Vagina (tissue), 2 donors: ENCODE measurements around the gene NPAS2. TPM values are rescaled to one million over a fixed set of nuclear protein-coding genes. Genes with fewer than 3 reads are reported as not detected.

Experiments used
- DNase-seq, 2 donors: peaks; one replicate each; pipeline ENCODE4 v3.0.0-alpha.2; 2017; ENCODE audit errors: extremely low spot score in 2 of 2
- H3K27ac ChIP-seq: fragments of 200-600 bp; sonication (generic); one replicate; pipeline ENCODE4 v1.5.1; 2019
- H3K27me3 ChIP-seq: fragments of 200-600 bp; sonication (generic); one replicate; pipeline ENCODE4 v1.5.1; 2019
- H3K36me3 ChIP-seq, 2 donors: fragments of 200-600 bp; sonication (generic); one replicate each; pipeline ENCODE4 v1.5.1; 2017 to 2019
- H3K4me1 ChIP-seq: fragments of 200-600 bp; sonication (generic); one replicate; pipeline ENCODE4 v1.5.1; 2019
- H3K4me3 ChIP-seq, 2 donors: fragments of 200-600 bp; sonication (generic); 1 replicate in 1 of 2; 2 replicates in 1 of 2; pipeline ENCODE4 v1.5.1; 2016 to 2019
- H3K9me3 ChIP-seq: fragments of 200-600 bp; sonication (generic); one replicate; pipeline ENCODE4 v1.5.1; 2019
- CTCF ChIP-seq, 3 experiments: fragments of 450-650 bp in 2 of 3; fragments of 200-600 bp in 1 of 3; sonication (generic) in 1 of 3; IDR thresholded peaks; one replicate each; pipeline ENCODE4 v1.5.1; 2017 to 2019; ENCODE audit warnings: antibody characterized with exemption in 3 of 3, mild to moderate bottlenecking in 2 of 3, moderate library complexity in 2 of 3
- POLR2A ChIP-seq, 2 donors: fragments of 450-650 bp; IDR thresholded peaks; one replicate each; pipeline ENCODE4 v1.6.1; 2017; ENCODE audit warnings: antibody characterized with exemption in 2 of 2, mild to moderate bottlenecking in 2 of 2, moderate library complexity in 2 of 2
- POLR2AphosphoS5 ChIP-seq, 2 donors: sonication (generic); formaldehyde crosslinking; IDR thresholded peaks; one replicate each; pipeline ENCODE4 v1.9.0; 2017; ENCODE audit warnings: antibody characterized with exemption in 2 of 2, mild to moderate bottlenecking in 2 of 2, low read depth in 1 of 2; ENCODE audit not compliant: insufficient read depth in 1 of 2
- intact Hi-C: fragments of 100-400 bp; cut with DNase I; formaldehyde crosslinking; loops from one replicate; pipeline ENCODE4 v1.15.1; 2023
- total RNA-seq: library from RNA; depleted of rRNA; stranded (reverse); fragments of >200 nt; gene quantifications from one replicate; pipeline ENCODE4 v1.2.3, GENCODE V29; 2016

NPAS2 gene
- total RNA-seq, 1 donor from 2014 or later = 37.6 TPM

GRCh38 chr2:100974712-100975520 lies 155.0 kb downstream of the NPAS2 start:
- no peak for DNase-seq
- Histone ChIP-seq H3K4me1 (no peaks in the 10 kb centered on the region), H3K27ac (no peak overlapping the region), H3K4me3 (no peak overlapping the region), H3K27me3 (no peaks in the 10 kb centered on the region), H3K9me3 (no peaks in the 10 kb centered on the region), H3K36me3 (peaks cover 0 to 9% of the 10 kb centered on the region in 2 donors)
- TF ChIP-seq POLR2AphosphoS5 (IDR thresholded peaks at IDR 0.05; ENCODE audit: insufficient read depth in 1 of 2, low read depth in 1 of 2) (no peak), POLR2A (IDR thresholded peaks at IDR 0.05) (no peak), CTCF (IDR thresholded peaks at IDR 0.05) (no peak)
- intact Hi-C loops = no loop called here

- Histone ChIP-seq H3K36me3 (peaks cover 0 to 9% of the 10 kb centered on the region in 2 donors), H3K4me1 (no peaks in the 10 kb centered on the region), H3K4me3 (no peak overlapping the region), H3K9me3 (no peaks in the 10 kb centered on the region), H3K27ac (no peak overlapping the region), H3K27me3 (no peaks in the 10 kb centered on the region)
- no peak for TF ChIP-seq POLR2AphosphoS5 (IDR thresholded peaks at IDR 0.05; ENCODE audit: insufficient read depth in 1 of 2, low read depth in 1 of 2)
- no peak for TF ChIP-seq CTCF (IDR thresholded peaks at IDR 0.05)
- TF ChIP-seq POLR2A (IDR thresholded peaks at IDR 0.05) = no peak
- DNase-seq = no peak
- intact Hi-C loops = no loop called here
Measured at GRCh38 chr2:100975521-100975785, 155.5 kb downstream of the NPAS2 start.

- Histone ChIP-seq H3K36me3 (peaks cover 0 to 9% of the 10 kb centered on the region in 2 donors), H3K27me3 (no peaks in the 10 kb centered on the region), H3K4me3 (no peak overlapping the region), H3K9me3 (no peaks in the 10 kb centered on the region), H3K27ac (no peak overlapping the region), H3K4me1 (no peaks in the 10 kb centered on the region)
- intact Hi-C loops = no loop called here
- no peak for DNase-seq
- TF ChIP-seq CTCF (IDR thresholded peaks at IDR 0.05) (no peak), POLR2A (IDR thresholded peaks at IDR 0.05) (no peak), POLR2AphosphoS5 (IDR thresholded peaks at IDR 0.05; ENCODE audit: insufficient read depth in 1 of 2, low read depth in 1 of 2) (no peak)
Measured at GRCh38 chr2:100976061-100976460, 156.1 kb downstream of the NPAS2 start.

GRCh38 chr2:100976645-100977391 lies 156.9 kb downstream of the NPAS2 start:
- H3K9me3 ChIP-seq = no peaks in the 10 kb centered on the region
- H3K27me3 ChIP-seq = no peaks in the 10 kb centered on the region
- DNase-seq = no peak
- H3K36me3 ChIP-seq = peaks cover 0 to 9% of the 10 kb centered on the region in 2 donors
- intact Hi-C loops = no loop called here
- H3K4me1 ChIP-seq = no peaks in the 10 kb centered on the region
- H3K4me3 ChIP-seq = no peak overlapping the region
- no peak for TF ChIP-seq POLR2A (IDR thresholded peaks at IDR 0.05)
- no peak for TF ChIP-seq CTCF (IDR thresholded peaks at IDR 0.05)
- H3K27ac ChIP-seq = no peak overlapping the region

GRCh38 chr2:100977511-100977910 lies 157.6 kb downstream of the NPAS2 start:
- H3K4me3 ChIP-seq = no peak overlapping the region
- no peaks in the 10 kb centered on the region for H3K27me3 ChIP-seq
- DNase-seq = no peak
- intact Hi-C loops = no loop called here
- TF ChIP-seq POLR2AphosphoS5 (IDR thresholded peaks at IDR 0.05; ENCODE audit: insufficient read depth in 1 of 2, low read depth in 1 of 2) (no peak), POLR2A (IDR thresholded peaks at IDR 0.05) (no peak), CTCF (IDR thresholded peaks at IDR 0.05) (no peak)
- H3K4me1 ChIP-seq = no peaks in the 10 kb centered on the region
- peaks cover 0 to 6% of the 10 kb centered on the region in 2 donors for H3K36me3 ChIP-seq
- no peak overlapping the region for H3K27ac ChIP-seq
- no peaks in the 10 kb centered on the region for H3K9me3 ChIP-seq
